Gastrocnemius medialis (tissue), 4 donors: Measurements from ENCODE around the gene MCM3AP. TPM values are rescaled to one million over a fixed set of nuclear protein-coding genes. Genes with fewer than 3 reads are reported as not detected.
A peak's percentile ranks its signal among the peaks of the same experiment; 100 is the strongest.

Experiments used
- ATAC-seq, 2 donors: fragments of 150-250 bp; one replicate each; pipeline ENCODE4 v1.9.1; 2016
- DNase-seq, 2 donors: peaks; one replicate each; pipeline ENCODE4 v3.0.0-alpha.2; 2019
- H3K27ac ChIP-seq, 4 donors: fragments of 200-600 bp; sonication (generic); 1 replicate in 1 of 4; 2 replicates in 3 of 4; pipeline ENCODE4 v1.5.1; 2016 to 2018; ENCODE audit warnings: mild to moderate bottlenecking in 2 of 4, moderate library complexity in 1 of 4
- H3K27me3 ChIP-seq, 3 donors: fragments of 200-600 bp; sonication (generic) in 2 of 3; 1 replicate in 1 of 3; 2 replicates in 2 of 3; pipeline versions ENCODE4 v1.5.1 to v1.6.0; 2016 to 2019; ENCODE audit warnings: mild to moderate bottlenecking in 1 of 3, moderate library complexity in 1 of 3
- H3K36me3 ChIP-seq, 2 donors: fragments of 200-600 bp; sonication (generic) in 1 of 2; one replicate each; pipeline ENCODE4 v1.5.1; 2017 to 2018
- H3K4me1 ChIP-seq, 2 donors: fragments of 200-600 bp; sonication (generic) in 1 of 2; one replicate each; pipeline ENCODE4 v1.5.1; 2016 to 2017; ENCODE audit warnings: mild to moderate bottlenecking in 2 of 2
- H3K4me3 ChIP-seq, 4 donors: fragments of 200-600 bp; sonication (generic) in 3 of 4; 1 replicate in 1 of 4; 2 replicates in 3 of 4; pipeline ENCODE4 v1.5.1; 2016 to 2019; ENCODE audit warnings: mild to moderate bottlenecking in 2 of 4
- H3K9me3 ChIP-seq, 3 donors: fragments of 200-600 bp; sonication (generic) in 2 of 3; 1 replicate in 1 of 3; 2 replicates in 2 of 3; pipeline ENCODE4 v1.5.1; 2016 to 2019
- POLR2A ChIP-seq, 2 donors: fragments of 450-650 bp; IDR thresholded peaks; one replicate each; pipeline ENCODE4 v1.6.1; 2017; ENCODE audit warnings: antibody characterized with exemption in 2 of 2, mild to moderate bottlenecking in 2 of 2, moderate library complexity in 2 of 2
- in situ Hi-C, 4 donors: fragments of 200-750 bp; cut with MboI; loops; one replicate each; pipeline versions ENCODE4 v1.15.0 to v1.8.0; 2017; ENCODE audit warnings: low sequenced_read_pairs in 4 of 4
- intact Hi-C: fragments of 100-400 bp; cut with DNase I; formaldehyde crosslinking; loops from one replicate; pipeline ENCODE4 v1.15.1; 2023; ENCODE audit warnings: low total_unique reads
- total RNA-seq, 4 donors: library from RNA; depleted of rRNA; stranded (reverse); fragments of >200 nt; gene quantifications; one replicate each; pipeline versions ENCODE4 v1.1.0 to v1.2.3, GENCODE V29; 2016
- TF ChIP-seq, protein P1 (sequence below), 5 experiments: fragments of 450-650 bp in 3 of 5; fragments of 200-600 bp in 2 of 5; sonication (generic) in 2 of 5; IDR thresholded peaks in 4 of 5; conservative IDR thresholded peaks in 1 of 5; 1 replicate in 4 of 5; 2 replicates in 1 of 5; pipeline ENCODE4 v1.5.1; 2016 to 2019; ENCODE audit warnings: antibody characterized with exemption in 5 of 5, mild to moderate bottlenecking in 3 of 5, moderate library complexity in 3 of 5

The MCM3AP gene
- total RNA-seq, 4 donors from 2014 or later = 52.1 to 155 (median 83.2) TPM

DNA sequence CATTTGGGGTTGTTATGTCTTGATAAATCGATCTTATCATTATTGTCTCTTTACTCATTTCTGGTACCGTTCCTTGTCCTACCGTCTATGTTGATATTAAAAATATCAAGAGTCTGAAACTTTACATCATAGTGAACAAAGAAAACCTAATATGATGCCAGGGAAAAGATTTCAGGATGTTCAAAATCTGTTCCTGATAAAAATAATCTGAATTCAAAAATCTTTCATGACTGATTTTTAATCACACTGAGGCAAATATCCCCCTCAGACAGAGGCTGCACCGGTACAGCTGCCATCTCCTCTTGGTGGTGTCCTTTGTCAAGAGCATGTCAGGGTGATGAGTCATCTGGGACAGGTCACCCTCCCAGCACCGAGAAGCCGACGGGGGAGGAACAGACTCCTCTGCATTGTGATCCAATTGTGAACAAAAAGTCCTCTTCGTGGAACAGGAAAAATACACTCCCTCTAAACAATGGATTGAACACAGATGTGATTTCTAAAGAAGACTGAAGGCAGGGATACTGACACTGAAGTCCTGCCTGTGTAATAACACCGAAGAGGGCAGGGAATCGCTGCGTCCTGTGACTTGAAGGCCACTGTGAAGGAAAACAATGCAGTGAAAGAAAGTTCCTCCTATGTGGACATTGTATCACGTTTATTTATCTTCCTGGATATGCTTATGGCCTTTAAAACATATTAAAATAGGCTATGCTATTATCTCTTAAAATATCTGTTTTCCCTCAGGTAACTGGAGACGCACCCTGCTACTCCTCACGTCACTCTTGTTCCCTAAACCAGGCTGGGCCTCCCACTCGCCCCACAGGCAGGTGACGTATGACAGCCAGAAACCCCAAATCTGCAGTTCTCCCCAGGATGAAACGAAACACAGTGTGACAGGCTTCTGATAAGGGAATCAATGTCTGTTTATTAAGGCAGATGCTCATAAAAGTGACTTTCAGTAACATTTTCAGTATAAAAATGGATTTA, 96.9 kb downstream of the MCM3AP start:
- H3K27me3 ChIP-seq = no peaks in the 10 kb centered on the region
- intact Hi-C loops (loop anchor here (2.0 to 5.0 kb wide), 2 partner anchors 40 to 134 kb away; partner anchors contain the start of genes C21orf58, LSS and PCNT), in situ Hi-C loops (no loop called here)
- DNase-seq (peak; percentile 80 to 87), ATAC-seq (peak; percentile 80 to 88)
- peak overlapping the region; percentile 89 to 90 (median 90) for H3K27ac ChIP-seq
- no peak overlapping the region for H3K4me3 ChIP-seq
- peaks cover 31 to 34% of the 10 kb centered on the region in 2 donors for H3K4me1 ChIP-seq
- no peaks in the 10 kb centered on the region for H3K9me3 ChIP-seq
- TF ChIP-seq, protein P1, sequence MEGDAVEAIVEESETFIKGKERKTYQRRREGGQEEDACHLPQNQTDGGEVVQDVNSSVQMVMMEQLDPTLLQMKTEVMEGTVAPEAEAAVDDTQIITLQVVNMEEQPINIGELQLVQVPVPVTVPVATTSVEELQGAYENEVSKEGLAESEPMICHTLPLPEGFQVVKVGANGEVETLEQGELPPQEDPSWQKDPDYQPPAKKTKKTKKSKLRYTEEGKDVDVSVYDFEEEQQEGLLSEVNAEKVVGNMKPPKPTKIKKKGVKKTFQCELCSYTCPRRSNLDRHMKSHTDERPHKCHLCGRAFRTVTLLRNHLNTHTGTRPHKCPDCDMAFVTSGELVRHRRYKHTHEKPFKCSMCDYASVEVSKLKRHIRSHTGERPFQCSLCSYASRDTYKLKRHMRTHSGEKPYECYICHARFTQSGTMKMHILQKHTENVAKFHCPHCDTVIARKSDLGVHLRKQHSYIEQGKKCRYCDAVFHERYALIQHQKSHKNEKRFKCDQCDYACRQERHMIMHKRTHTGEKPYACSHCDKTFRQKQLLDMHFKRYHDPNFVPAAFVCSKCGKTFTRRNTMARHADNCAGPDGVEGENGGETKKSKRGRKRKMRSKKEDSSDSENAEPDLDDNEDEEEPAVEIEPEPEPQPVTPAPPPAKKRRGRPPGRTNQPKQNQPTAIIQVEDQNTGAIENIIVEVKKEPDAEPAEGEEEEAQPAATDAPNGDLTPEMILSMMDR (IDR thresholded peaks at IDR 0.05 in 4 of 5, conservative IDR thresholded peaks at IDR 0.05 in 1 of 5) = no peak
- TF ChIP-seq POLR2A (IDR thresholded peaks at IDR 0.05) = peak; percentile 15 to 52
- H3K36me3 ChIP-seq = peaks cover 0 to 13% of the 10 kb centered on the region in 2 donors

DNA sequence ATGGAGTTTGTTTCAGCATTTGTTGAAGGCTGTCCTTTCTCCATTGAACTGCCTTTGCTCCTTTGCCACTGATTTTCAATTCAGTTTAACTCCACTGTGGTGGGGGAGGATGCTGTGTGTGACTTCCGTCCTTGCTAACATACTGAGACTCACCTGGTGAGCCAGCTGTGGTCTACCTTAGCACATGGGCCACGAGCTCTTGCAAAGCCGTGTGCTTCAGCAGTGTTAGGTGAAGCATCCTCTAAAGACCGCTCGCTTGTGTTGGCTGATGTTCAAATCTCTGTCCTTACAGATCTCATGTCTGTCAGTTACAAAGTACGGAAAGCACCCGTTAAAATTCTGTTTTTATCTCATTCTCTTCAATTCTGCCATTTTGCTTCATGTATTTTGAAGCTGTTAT, 97.6 kb downstream of the MCM3AP start:
- in situ Hi-C loops = no loop called here
- Histone ChIP-seq H3K27ac (peak overlapping the region; percentile 89 to 90 (median 90)), H3K4me3 (no peak overlapping the region), H3K36me3 (peaks cover 0 to 12% of the 10 kb centered on the region in 2 donors), H3K27me3 (no peaks in the 10 kb centered on the region), H3K9me3 (no peaks in the 10 kb centered on the region), H3K4me1 (peaks cover 34 to 35% of the 10 kb centered on the region in 2 donors)
- ATAC-seq (no peak), DNase-seq (no peak)
- TF ChIP-seq, protein P1 (IDR thresholded peaks at IDR 0.05 in 4 of 5, conservative IDR thresholded peaks at IDR 0.05 in 1 of 5) = no peak
- TF ChIP-seq POLR2A (IDR thresholded peaks at IDR 0.05) = no peak
- intact Hi-C loops = loop anchor here (2.0 to 5.0 kb wide), 2 partner anchors 41 to 134 kb away; partner anchors contain the start of genes C21orf58, LSS and PCNT

DNA sequence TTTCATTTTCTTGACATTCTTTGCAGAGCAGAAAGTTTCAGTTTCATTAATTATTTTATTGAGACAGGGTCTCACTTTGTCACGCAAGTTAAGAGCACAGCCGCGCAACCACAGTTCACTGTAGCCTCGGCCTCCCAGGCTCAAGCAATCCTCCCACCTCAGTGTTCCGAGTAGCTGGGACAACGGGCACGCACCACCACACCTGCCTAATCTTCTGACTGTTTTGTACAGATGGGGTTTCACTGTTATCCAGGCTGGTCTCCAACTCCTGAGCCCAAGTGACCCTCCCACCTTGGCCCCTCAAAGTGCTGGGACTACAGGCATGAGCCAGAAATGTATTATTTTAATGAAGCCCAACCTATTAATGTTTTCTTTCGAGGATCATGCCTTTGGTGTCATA, 98.2 kb downstream of the MCM3AP start:
- no peaks in the 10 kb centered on the region for H3K9me3 ChIP-seq
- peaks cover 0 to 7% of the 10 kb centered on the region in 2 donors for H3K36me3 ChIP-seq
- intact Hi-C loops (loop anchor here (5.0 kb wide), 1 partner anchor 135 kb away; the partner anchor contains the start of genes C21orf58 and PCNT), in situ Hi-C loops (no loop called here)
- TF ChIP-seq POLR2A (IDR thresholded peaks at IDR 0.05) = no peak
- TF ChIP-seq, protein P1 (IDR thresholded peaks at IDR 0.05 in 4 of 5, conservative IDR thresholded peaks at IDR 0.05 in 1 of 5) = no peak
- no peaks in the 10 kb centered on the region for H3K27me3 ChIP-seq
- ATAC-seq (no peak), DNase-seq (no peak)
- H3K4me3 ChIP-seq = no peak overlapping the region
- peaks cover 34 to 35% of the 10 kb centered on the region in 2 donors for H3K4me1 ChIP-seq
- H3K27ac ChIP-seq = peak overlapping the region; percentile 89 to 90 (median 90)

DNA sequence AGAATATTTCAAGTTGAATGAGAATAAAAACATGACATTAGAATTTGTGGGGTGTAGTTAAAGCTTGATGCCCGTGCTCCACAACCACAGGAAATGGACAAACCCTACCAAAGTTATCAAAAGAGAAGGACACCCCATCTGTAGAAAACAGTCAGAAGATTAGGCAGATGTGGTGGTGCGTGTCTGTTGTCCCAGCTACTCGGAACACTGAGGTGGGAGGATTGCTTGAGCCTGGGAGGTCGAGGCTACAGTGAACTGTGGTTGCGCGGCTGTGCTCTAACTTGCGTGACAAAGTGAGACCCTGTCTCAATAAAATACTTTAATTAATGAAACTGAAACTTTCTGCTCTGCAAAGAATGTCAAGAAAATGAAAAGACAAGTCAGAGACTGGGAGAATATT, 99.7 kb downstream of the MCM3AP start:
- DNase-seq (no peak), ATAC-seq (no peak)
- peaks cover 31 to 35% of the 10 kb centered on the region in 2 donors for H3K4me1 ChIP-seq
- H3K27me3 ChIP-seq = no peaks in the 10 kb centered on the region
- no peaks in the 10 kb centered on the region for H3K9me3 ChIP-seq
- in situ Hi-C loops (no loop called here), intact Hi-C loops (loop anchor here (5.0 kb wide), 1 partner anchor 137 kb away; the partner anchor contains the start of genes C21orf58 and PCNT)
- peak overlapping the region in 3 of 4 donors; percentile 84 to 94 (median 87) for H3K27ac ChIP-seq
- no peak overlapping the region for H3K4me3 ChIP-seq
- TF ChIP-seq POLR2A (IDR thresholded peaks at IDR 0.05) = no peak
- TF ChIP-seq, protein P1 (IDR thresholded peaks at IDR 0.05 in 4 of 5, conservative IDR thresholded peaks at IDR 0.05 in 1 of 5) = no peak
- H3K36me3 ChIP-seq = no peaks in the 10 kb centered on the region

Other genes starting within 250 kb of the MCM3AP start
- 100 to 1,000 TPM in 2 of 4 donors, 10 to 100 TPM in 2; 44.0 to 141 (median 88.4) TPM for gene COL6A2, start 187.5 kb downstream of the MCM3AP start, total RNA-seq
- gene FTCD, start 130.0 kb downstream of the MCM3AP start, total RNA-seq = under 1 TPM in 2 of 4 donors, not detected in 2; 0.33 to 0.95 TPM
- gene SPATC1L, start 101.2 kb downstream of the MCM3AP start, total RNA-seq = 10 to 100 TPM in 1 of 4 donors, 1 to 10 TPM in 3; 1.5 to 11.9 (median 3.0) TPM
- gene LSS, start 56.8 kb downstream of the MCM3AP start, total RNA-seq = 10 to 100 TPM; 26.4 to 47.2 (median 32.7) TPM
- 10 to 100 TPM; 11.3 to 27.9 (median 18.7) TPM for gene YBEY, start 731 bp upstream of the MCM3AP start, total RNA-seq
- gene C21orf58, start 38.3 kb upstream of the MCM3AP start, total RNA-seq = 1 to 10 TPM in 1 of 4 donors, under 1 TPM in 3; 0.44 to 1.6 (median 0.74) TPM
- 100 to 1,000 TPM; 200 to 431 (median 290) TPM for gene PCNT, start 38.5 kb upstream of the MCM3AP start, total RNA-seq
- gene DIP2A, start 173.3 kb upstream of the MCM3AP start, total RNA-seq = 10 to 100 TPM in 2 of 4 donors, 1 to 10 TPM in 2; 6.3 to 15.5 (median 11.8) TPM